GM23338 (cell line): ENCODE results near the gene ZBTB18. TPM values are rescaled to one million over a fixed set of nuclear protein-coding genes. Genes with fewer than 3 reads are reported as not detected.
"Not testable (repeated sequence)": the region's sequence is repeated elsewhere in the genome, so short reads cannot be mapped to it uniquely, and the experiment has no call there.

Experiments used
- ATAC-seq: fragments of 200-7000 bp; cut with Tn5 transposase; 3 replicates; pipeline ENCODE4 v1.9.1; 2020
- DNase-seq: peaks from one replicate; pipeline ENCODE4 v3.0.0-alpha.2; 2015; ENCODE audit warnings: low spot score
- H2AFZ ChIP-seq: fragments of 200-600 bp; sonication (generic); 2 replicates; pipeline ENCODE4 v1.8.0; 2016; ENCODE audit warnings: antibody characterized with exemption, mild to moderate bottlenecking, moderate library complexity
- H3F3A ChIP-seq: fragments of 200-600 bp; sonication (generic); replicated peaks from 2 replicates; pipeline ENCODE4 v1.8.0; 2017; ENCODE audit warnings: antibody characterized with exemption, mixed run types, low read depth
- H3K27ac ChIP-seq: fragments of 200-600 bp; sonication (generic); 2 replicates; pipeline ENCODE4 v1.6.1; 2016; ENCODE audit warnings: low read depth
- H3K27me3 ChIP-seq: fragments of 200-600 bp; sonication (generic); 2 replicates; pipeline ENCODE4 v1.8.0; 2016; ENCODE audit warnings: mild to moderate bottlenecking, mixed run types, moderate library complexity; ENCODE audit not compliant: insufficient read depth
- H3K36me3 ChIP-seq: fragments of 200-600 bp; sonication (generic); 2 replicates; pipeline ENCODE4 v1.8.0; 2016; ENCODE audit warnings: mild to moderate bottlenecking; ENCODE audit not compliant: insufficient read depth
- H3K4me1 ChIP-seq: fragments of 200-600 bp; sonication (generic); 2 replicates; pipeline ENCODE4 v1.8.0; 2016; ENCODE audit warnings: mild to moderate bottlenecking, moderate library complexity; ENCODE audit not compliant: insufficient read depth
- H3K4me2 ChIP-seq: fragments of 200-600 bp; sonication (generic); 2 replicates; pipeline ENCODE4 v1.7.1; 2017; ENCODE audit warnings: mixed run types
- H3K4me3 ChIP-seq: fragments of 200-600 bp; sonication (generic); 2 replicates; pipeline ENCODE4 v1.6.1; 2016; ENCODE audit warnings: mixed run types
- H3K79me2 ChIP-seq: fragments of 200-600 bp; sonication (generic); replicated peaks from 2 replicates; pipeline ENCODE4 v1.8.0; 2017; ENCODE audit warnings: mild to moderate bottlenecking; ENCODE audit not compliant: insufficient read depth
- H3K9me2 ChIP-seq: fragments of 200-600 bp; sonication (generic); 2 replicates; pipeline ENCODE4 v1.8.0; 2017; ENCODE audit not compliant: insufficient read depth
- H4K20me1 ChIP-seq: fragments of 200-600 bp; sonication (generic); replicated peaks from 2 replicates; pipeline ENCODE4 v1.8.0; 2017; ENCODE audit warnings: mild to moderate bottlenecking; ENCODE audit not compliant: insufficient read depth
- H3K27ac Mint-ChIP-seq: 2 replicates; pipeline ENCODE4 v1.8.0; 2020; ENCODE audit warnings: inconsistent platforms, mild to moderate bottlenecking, moderate library complexity, mixed read lengths
- H3K27me3 Mint-ChIP-seq: 3 replicates; pipeline ENCODE4 v1.8.0; 2022; ENCODE audit warnings: low read depth, mild to moderate bottlenecking, moderate library complexity, mixed read lengths, inconsistent platforms; ENCODE audit not compliant: insufficient read depth, poor library complexity
- H3K36me3 Mint-ChIP-seq: 3 replicates; pipeline ENCODE4 v1.8.0; 2021; ENCODE audit warnings: low read depth, mild to moderate bottlenecking, inconsistent platforms, moderate library complexity, mixed read lengths
- H3K4me1 Mint-ChIP-seq: 3 replicates; pipeline ENCODE4 v1.8.0; 2020; ENCODE audit warnings: mild to moderate bottlenecking, inconsistent platforms, mixed read lengths
- H3K4me3 Mint-ChIP-seq: 3 replicates; pipeline ENCODE4 v1.8.0; 2021; ENCODE audit warnings: moderate library complexity, mild to moderate bottlenecking, inconsistent platforms, mixed read lengths
- H3K9me3 Mint-ChIP-seq: 3 replicates; pipeline ENCODE4 v1.8.0; 2020; ENCODE audit warnings: moderate library complexity, mild to moderate bottlenecking, inconsistent platforms, mixed read lengths
- EZH2 ChIP-seq: fragments of 200-600 bp; sonication (generic); IDR thresholded peaks from one replicate; pipeline ENCODE4 v1.8.0; 2017; ENCODE audit warnings: antibody characterized with exemption, mild to moderate bottlenecking, low read depth; ENCODE audit not compliant: unreplicated experiment
- EZH2phosphoT487 ChIP-seq: fragments of 200-600 bp; sonication (generic); IDR thresholded peaks from one replicate; pipeline ENCODE4 v1.8.1; 2018; ENCODE audit warnings: antibody characterized with exemption; ENCODE audit not compliant: unreplicated experiment
- JUNB ChIP-seq: IDR thresholded peaks from one replicate; pipeline ENCODE4 v1.6.1; 2016; ENCODE audit warnings: antibody characterized with exemption; ENCODE audit not compliant: unreplicated experiment
- NANOG ChIP-seq: IDR thresholded peaks from 2 replicates; pipeline ENCODE4 v1.6.1; 2016; ENCODE audit warnings: antibody characterized with exemption, borderline replicate concordance
- POLR2AphosphoS5 ChIP-seq: IDR thresholded peaks from 2 replicates; pipeline ENCODE4 v1.6.1; 2016; ENCODE audit warnings: antibody characterized with exemption, low read depth
- STAT1 ChIP-seq: IDR thresholded peaks from one replicate; pipeline ENCODE4 v1.6.1; 2016; ENCODE audit warnings: antibody characterized with exemption; ENCODE audit not compliant: unreplicated experiment
- polyA plus RNA-seq: library from polyadenylated mRNA; unstranded; fragments of >200 nt; fragmentation: Nextera tagmentation; extraction: Ambion mirVana; gene quantifications from 2 replicates; pipeline ENCODE4 v1.2.1, GENCODE V29; 2016
- total RNA-seq: library from RNA; depleted of rRNA; stranded (reverse); fragments of >200 nt; shearing (Covaris generic); gene quantifications from 2 replicates; pipeline ENCODE4 v1.2.3, GENCODE V29; 2014
- TF ChIP-seq, protein P1 (sequence below), 2 experiments: fragments of 200-600 bp in 1 of 2; sonication (generic) in 1 of 2; conservative IDR thresholded peaks; 2 replicates each; pipeline versions ENCODE4 v1.5.1 to v1.6.1; 2016 to 2017; ENCODE audit warnings: antibody characterized with exemption in 2 of 2, low read depth in 2 of 2, mild to moderate bottlenecking in 2 of 2, moderate library complexity in 1 of 2
- TF ChIP-seq, protein P2 (sequence below): IDR thresholded peaks from 2 replicates; pipeline ENCODE4 v1.6.1; 2016; ENCODE audit warnings: antibody characterized with exemption
- TF ChIP-seq, protein P3 (sequence below): IDR thresholded peaks from one replicate; pipeline ENCODE4 v1.6.1; 2018; ENCODE audit warnings: antibody characterized with exemption; ENCODE audit not compliant: unreplicated experiment

Gene ZBTB18
- total and polyA plus RNA-seq, 2 experiments from 2014 or later: 5.5 to 12.2 TPM

DNA sequence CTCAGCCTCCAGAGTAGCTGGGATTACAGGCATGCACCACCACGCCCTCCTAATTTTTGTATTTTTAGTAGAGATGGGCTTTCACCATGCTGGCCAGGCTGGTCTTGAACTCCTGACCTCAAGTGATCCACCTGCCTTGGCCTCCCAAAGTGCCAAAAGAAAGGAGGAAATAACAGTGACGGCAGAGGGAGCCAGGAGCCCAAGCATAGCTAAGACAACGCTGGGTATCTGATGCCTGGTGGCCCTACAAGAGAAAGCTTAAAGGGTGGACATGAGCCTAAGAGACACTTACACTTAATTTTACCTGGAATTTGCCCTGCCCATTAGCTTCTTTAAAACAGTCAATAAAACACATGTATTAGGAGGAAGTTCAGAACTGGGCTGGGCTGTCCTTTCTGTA, 36.2 kb upstream of the ZBTB18 start:
- H3K27me3 Mint-ChIP-seq, H3K9me2 ChIP-seq, H3K27ac Mint-ChIP-seq, H3K4me3 ChIP-seq, H2AFZ ChIP-seq, H3K36me3 Mint-ChIP-seq, H4K20me1 ChIP-seq, H3F3A ChIP-seq, H3K4me2 ChIP-seq, H3K9me3 Mint-ChIP-seq, ATAC-seq, H3K27ac ChIP-seq, H3K4me3 Mint-ChIP-seq, DNase-seq, H3K79me2 ChIP-seq, H3K27me3 ChIP-seq, H3K36me3 ChIP-seq: not testable (repeated sequence)
- peaks cover 24% of the 10 kb centered on the region for H3K4me1 ChIP-seq
- peaks cover 18% of the 10 kb centered on the region for H3K4me1 Mint-ChIP-seq
- TF ChIP-seq, protein P1, sequence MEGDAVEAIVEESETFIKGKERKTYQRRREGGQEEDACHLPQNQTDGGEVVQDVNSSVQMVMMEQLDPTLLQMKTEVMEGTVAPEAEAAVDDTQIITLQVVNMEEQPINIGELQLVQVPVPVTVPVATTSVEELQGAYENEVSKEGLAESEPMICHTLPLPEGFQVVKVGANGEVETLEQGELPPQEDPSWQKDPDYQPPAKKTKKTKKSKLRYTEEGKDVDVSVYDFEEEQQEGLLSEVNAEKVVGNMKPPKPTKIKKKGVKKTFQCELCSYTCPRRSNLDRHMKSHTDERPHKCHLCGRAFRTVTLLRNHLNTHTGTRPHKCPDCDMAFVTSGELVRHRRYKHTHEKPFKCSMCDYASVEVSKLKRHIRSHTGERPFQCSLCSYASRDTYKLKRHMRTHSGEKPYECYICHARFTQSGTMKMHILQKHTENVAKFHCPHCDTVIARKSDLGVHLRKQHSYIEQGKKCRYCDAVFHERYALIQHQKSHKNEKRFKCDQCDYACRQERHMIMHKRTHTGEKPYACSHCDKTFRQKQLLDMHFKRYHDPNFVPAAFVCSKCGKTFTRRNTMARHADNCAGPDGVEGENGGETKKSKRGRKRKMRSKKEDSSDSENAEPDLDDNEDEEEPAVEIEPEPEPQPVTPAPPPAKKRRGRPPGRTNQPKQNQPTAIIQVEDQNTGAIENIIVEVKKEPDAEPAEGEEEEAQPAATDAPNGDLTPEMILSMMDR (conservative IDR thresholded peaks at IDR 0.05; ENCODE audit: low read depth in 2 of 2): peak in 1 of 2 experiments; percentile 30; a peak in 1 of 4 replicates

DNA sequence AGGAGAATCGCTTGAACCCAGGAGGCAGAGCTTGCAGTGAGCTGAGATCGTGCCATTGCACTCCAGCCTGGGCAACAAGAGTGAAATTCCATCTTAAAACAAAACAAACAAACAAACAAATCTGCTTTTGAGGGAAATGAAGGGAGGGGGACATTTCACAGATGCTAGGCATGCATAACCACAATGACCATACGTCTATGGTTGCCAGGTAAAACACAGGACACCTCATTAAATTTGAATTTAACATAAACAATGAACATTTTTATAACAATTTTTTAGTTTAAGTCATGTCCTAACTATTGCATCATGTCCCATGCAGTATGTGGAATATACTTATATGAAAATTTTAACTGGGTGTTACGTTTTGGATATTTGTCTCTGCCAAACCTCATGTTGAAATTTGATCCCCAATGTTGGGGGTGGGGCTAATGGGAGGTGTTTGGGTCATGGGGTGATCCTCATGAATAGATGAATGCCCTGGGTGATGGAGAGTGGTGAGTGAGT, 31.0 kb upstream of the ZBTB18 start:
- H2AFZ ChIP-seq: no peak overlapping the region
- H3K9me3 Mint-ChIP-seq: 0 out of 3 replicates have a peak, but pooled peaks cover 3% of the 10 kb centered on the region
- peaks cover 14% of the 10 kb centered on the region for H3K4me1 ChIP-seq
- no peaks in the 10 kb centered on the region for H4K20me1 ChIP-seq
- ATAC-seq (peak; percentile 39; the same call in 2 of the 3 replicates), DNase-seq (peak; percentile 25)
- H3K4me3 Mint-ChIP-seq: no peak overlapping the region
- H3K4me3 ChIP-seq: no peak overlapping the region
- no peaks in the 10 kb centered on the region for H3K36me3 ChIP-seq
- no peaks in the 10 kb centered on the region for H3F3A ChIP-seq
- 0 out of 3 replicates have a peak, but pooled peaks cover 2% of the 10 kb centered on the region for H3K36me3 Mint-ChIP-seq
- no peaks in the 10 kb centered on the region for H3K27me3 ChIP-seq
- no peak overlapping the region for H3K27ac Mint-ChIP-seq
- H3K27ac ChIP-seq: no peak overlapping the region
- no peak overlapping the region for H3K4me2 ChIP-seq
- peaks cover 21% of the 10 kb centered on the region for H3K4me1 Mint-ChIP-seq
- peaks cover 10% of the 10 kb centered on the region; the same call in 1 of the 2 replicates for H3K9me2 ChIP-seq
- no peaks in the 10 kb centered on the region for H3K27me3 Mint-ChIP-seq
- H3K79me2 ChIP-seq: no peaks in the 10 kb centered on the region
- no peak for TF ChIP-seq STAT1
- TF ChIP-seq, protein P2, sequence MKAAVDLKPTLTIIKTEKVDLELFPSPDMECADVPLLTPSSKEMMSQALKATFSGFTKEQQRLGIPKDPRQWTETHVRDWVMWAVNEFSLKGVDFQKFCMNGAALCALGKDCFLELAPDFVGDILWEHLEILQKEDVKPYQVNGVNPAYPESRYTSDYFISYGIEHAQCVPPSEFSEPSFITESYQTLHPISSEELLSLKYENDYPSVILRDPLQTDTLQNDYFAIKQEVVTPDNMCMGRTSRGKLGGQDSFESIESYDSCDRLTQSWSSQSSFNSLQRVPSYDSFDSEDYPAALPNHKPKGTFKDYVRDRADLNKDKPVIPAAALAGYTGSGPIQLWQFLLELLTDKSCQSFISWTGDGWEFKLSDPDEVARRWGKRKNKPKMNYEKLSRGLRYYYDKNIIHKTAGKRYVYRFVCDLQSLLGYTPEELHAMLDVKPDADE: no peak
- TF ChIP-seq EZH2: no peak
- TF ChIP-seq EZH2phosphoT487: no peak
- no peak for TF ChIP-seq NANOG
- TF ChIP-seq, protein P3, sequence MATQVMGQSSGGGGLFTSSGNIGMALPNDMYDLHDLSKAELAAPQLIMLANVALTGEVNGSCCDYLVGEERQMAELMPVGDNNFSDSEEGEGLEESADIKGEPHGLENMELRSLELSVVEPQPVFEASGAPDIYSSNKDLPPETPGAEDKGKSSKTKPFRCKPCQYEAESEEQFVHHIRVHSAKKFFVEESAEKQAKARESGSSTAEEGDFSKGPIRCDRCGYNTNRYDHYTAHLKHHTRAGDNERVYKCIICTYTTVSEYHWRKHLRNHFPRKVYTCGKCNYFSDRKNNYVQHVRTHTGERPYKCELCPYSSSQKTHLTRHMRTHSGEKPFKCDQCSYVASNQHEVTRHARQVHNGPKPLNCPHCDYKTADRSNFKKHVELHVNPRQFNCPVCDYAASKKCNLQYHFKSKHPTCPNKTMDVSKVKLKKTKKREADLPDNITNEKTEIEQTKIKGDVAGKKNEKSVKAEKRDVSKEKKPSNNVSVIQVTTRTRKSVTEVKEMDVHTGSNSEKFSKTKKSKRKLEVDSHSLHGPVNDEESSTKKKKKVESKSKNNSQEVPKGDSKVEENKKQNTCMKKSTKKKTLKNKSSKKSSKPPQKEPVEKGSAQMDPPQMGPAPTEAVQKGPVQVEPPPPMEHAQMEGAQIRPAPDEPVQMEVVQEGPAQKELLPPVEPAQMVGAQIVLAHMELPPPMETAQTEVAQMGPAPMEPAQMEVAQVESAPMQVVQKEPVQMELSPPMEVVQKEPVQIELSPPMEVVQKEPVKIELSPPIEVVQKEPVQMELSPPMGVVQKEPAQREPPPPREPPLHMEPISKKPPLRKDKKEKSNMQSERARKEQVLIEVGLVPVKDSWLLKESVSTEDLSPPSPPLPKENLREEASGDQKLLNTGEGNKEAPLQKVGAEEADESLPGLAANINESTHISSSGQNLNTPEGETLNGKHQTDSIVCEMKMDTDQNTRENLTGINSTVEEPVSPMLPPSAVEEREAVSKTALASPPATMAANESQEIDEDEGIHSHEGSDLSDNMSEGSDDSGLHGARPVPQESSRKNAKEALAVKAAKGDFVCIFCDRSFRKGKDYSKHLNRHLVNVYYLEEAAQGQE: no peak
- no peak for TF ChIP-seq JUNB
- TF ChIP-seq POLR2AphosphoS5: no peak
